Activated CD8-positive, alpha-beta T cell treated with anti-CD3 and anti-CD28 coated beads for 36 hours (primary cell): Measurements from ENCODE around the gene PRAMEF5. TPM values are rescaled to one million over a fixed set of nuclear protein-coding genes. Genes with fewer than 3 reads are reported as not detected.
"Not testable (repeated sequence)": the region's sequence is repeated elsewhere in the genome, so short reads cannot be mapped to it uniquely, and the experiment has no call there.

Source experiments
- ATAC-seq: fragments of 200-7000 bp; cut with Tn5 transposase; one replicate; pipeline ENCODE4 v1.10.0; 2021; ENCODE audit warnings: mild to moderate bottlenecking, moderate library complexity
- CTCF ChIA-PET: fragments of 350-600 bp; sonication (Branson Sonifier 250); formaldehyde crosslinking; loops from one replicate; lab custom pipeline; 2021; ENCODE audit warnings: antibody characterized with exemption; lab: Charles Lee
- POLR2A ChIA-PET: fragments of 350-600 bp; sonication (Branson Sonifier 250); formaldehyde crosslinking; loops from one replicate; lab custom pipeline; 2021; ENCODE audit warnings: antibody characterized with exemption; lab: Charles Lee
- DNase-seq: peaks from one replicate; pipeline ENCODE4 v3.0.0-alpha.2; 2020
- H3K27ac Mint-ChIP-seq: one replicate; pipeline ENCODE4 v1.8.0; 2021; ENCODE audit warnings: mild to moderate bottlenecking, mixed read lengths
- H3K27me3 Mint-ChIP-seq: one replicate; pipeline ENCODE4 v1.8.0; 2021; ENCODE audit warnings: mixed read lengths
- H3K36me3 Mint-ChIP-seq: one replicate; pipeline ENCODE4 v1.8.0; 2021; ENCODE audit warnings: low read depth, mixed read lengths
- H3K4me1 Mint-ChIP-seq: one replicate; pipeline ENCODE4 v1.8.0; 2021; ENCODE audit warnings: low read depth, mixed read lengths
- H3K4me3 Mint-ChIP-seq: one replicate; pipeline ENCODE4 v1.8.0; 2021; ENCODE audit warnings: mild to moderate bottlenecking, moderate library complexity, mixed read lengths
- H3K9me3 Mint-ChIP-seq: one replicate; pipeline ENCODE4 v1.8.0; 2021; ENCODE audit warnings: mixed read lengths
- intact Hi-C: fragments of 100-400 bp; cut with micrococcal nuclease; formaldehyde crosslinking; loops from one replicate; pipeline ENCODE4 v1.10.0; 2022
- total RNA-seq, 2 experiments: library from RNA; stranded (reverse); gene quantifications; one replicate each; pipeline ENCODE4 v1.2.3, GENCODE V29; 2021
- TF ChIP-seq, protein P1 (sequence below): fragments of 200-600 bp; IDR thresholded peaks from one replicate; pipeline ENCODE4 v1.8.0; 2022; ENCODE audit warnings: antibody characterized with exemption, mild to moderate bottlenecking

Gene PRAMEF5
- total RNA-seq, 2 experiments from 2014 or later = not detected

DNA sequence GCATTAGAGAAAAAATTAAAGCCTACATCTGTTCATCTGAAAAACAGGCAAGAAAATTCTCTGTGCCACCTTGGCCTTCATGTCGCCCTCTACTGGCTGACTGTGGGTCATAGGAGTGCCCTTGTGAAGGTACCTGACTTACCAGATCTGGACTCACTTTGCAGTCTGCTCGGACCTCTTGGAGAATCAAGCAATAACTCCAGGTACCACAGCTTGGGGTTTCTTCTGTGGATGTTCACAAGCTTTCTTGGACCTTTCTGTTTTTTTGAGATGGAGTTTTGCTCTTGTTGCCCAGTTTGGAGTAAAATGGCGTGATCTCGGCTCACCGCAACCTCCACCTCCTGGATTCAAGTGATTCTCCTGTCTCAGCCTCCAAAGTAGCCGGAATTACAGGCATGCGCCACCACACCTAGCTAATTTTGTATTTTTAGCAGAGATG is 25.6 kb upstream of the PRAMEF5 start:
- no peaks in the 10 kb centered on the region for H3K9me3 Mint-ChIP-seq
- POLR2A ChIA-PET = no interaction called here
- DNase-seq (peak; percentile 70), ATAC-seq (no peak)
- H3K27me3 Mint-ChIP-seq = peaks cover 4% of the 10 kb centered on the region
- TF ChIP-seq, protein P1, sequence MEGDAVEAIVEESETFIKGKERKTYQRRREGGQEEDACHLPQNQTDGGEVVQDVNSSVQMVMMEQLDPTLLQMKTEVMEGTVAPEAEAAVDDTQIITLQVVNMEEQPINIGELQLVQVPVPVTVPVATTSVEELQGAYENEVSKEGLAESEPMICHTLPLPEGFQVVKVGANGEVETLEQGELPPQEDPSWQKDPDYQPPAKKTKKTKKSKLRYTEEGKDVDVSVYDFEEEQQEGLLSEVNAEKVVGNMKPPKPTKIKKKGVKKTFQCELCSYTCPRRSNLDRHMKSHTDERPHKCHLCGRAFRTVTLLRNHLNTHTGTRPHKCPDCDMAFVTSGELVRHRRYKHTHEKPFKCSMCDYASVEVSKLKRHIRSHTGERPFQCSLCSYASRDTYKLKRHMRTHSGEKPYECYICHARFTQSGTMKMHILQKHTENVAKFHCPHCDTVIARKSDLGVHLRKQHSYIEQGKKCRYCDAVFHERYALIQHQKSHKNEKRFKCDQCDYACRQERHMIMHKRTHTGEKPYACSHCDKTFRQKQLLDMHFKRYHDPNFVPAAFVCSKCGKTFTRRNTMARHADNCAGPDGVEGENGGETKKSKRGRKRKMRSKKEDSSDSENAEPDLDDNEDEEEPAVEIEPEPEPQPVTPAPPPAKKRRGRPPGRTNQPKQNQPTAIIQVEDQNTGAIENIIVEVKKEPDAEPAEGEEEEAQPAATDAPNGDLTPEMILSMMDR = peak; percentile 64
- H3K4me3 Mint-ChIP-seq = no peak overlapping the region
- CTCF ChIA-PET = no interaction called here
- H3K36me3 Mint-ChIP-seq = no peaks in the 10 kb centered on the region
- no peak overlapping the region for H3K27ac Mint-ChIP-seq
- H3K4me1 Mint-ChIP-seq = no peaks in the 10 kb centered on the region
- intact Hi-C loops = no loop called here

DNA sequence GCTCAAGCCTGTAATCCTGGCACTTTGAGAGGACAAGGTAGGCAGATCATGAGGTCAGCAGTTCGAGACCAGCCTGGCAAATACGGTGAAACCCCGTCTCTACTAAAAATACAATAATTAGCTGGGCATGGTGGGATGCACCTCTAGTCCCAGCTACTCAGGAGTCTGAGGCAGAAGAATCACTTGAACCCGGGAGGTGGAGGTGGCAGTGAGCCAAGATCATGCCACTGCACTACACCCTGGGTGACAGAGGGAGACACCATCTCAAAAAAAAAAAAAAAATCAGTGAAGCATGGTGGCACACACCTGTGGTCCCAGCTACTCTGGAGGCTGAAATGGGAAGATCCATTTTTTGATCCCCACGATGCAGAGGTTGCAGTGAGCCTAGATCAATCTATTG is 23.9 kb upstream of the PRAMEF5 start:
- POLR2A ChIA-PET, intact Hi-C loops, H3K4me3 Mint-ChIP-seq, ATAC-seq, H3K4me1 Mint-ChIP-seq, H3K36me3 Mint-ChIP-seq, H3K27ac Mint-ChIP-seq, DNase-seq, CTCF ChIA-PET, H3K27me3 Mint-ChIP-seq, H3K9me3 Mint-ChIP-seq: not testable (repeated sequence)

DNA sequence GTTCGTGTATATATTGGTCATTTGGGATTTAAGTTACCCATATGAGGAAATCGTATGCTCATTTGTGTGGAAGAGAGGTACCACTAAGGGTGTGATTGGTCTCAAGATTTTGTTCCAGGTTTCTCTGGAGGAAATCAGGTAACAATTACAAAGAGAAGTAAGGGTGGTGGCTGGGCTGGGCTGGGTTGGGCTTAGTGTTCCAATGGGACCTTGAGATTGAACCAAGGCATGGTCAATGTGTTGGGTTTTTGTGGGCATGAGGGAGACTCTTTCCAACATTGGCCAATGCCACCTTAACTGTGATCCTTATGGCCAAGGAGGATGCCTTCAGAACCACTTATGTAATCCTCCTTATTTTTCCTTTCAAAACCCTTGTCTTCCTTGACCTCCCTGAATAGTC is 23.4 kb upstream of the PRAMEF5 start:
- DNase-seq, intact Hi-C loops, POLR2A ChIA-PET, H3K9me3 Mint-ChIP-seq, H3K4me1 Mint-ChIP-seq, H3K27ac Mint-ChIP-seq, H3K27me3 Mint-ChIP-seq, CTCF ChIA-PET, H3K36me3 Mint-ChIP-seq, ATAC-seq, H3K4me3 Mint-ChIP-seq: not testable (repeated sequence)

DNA sequence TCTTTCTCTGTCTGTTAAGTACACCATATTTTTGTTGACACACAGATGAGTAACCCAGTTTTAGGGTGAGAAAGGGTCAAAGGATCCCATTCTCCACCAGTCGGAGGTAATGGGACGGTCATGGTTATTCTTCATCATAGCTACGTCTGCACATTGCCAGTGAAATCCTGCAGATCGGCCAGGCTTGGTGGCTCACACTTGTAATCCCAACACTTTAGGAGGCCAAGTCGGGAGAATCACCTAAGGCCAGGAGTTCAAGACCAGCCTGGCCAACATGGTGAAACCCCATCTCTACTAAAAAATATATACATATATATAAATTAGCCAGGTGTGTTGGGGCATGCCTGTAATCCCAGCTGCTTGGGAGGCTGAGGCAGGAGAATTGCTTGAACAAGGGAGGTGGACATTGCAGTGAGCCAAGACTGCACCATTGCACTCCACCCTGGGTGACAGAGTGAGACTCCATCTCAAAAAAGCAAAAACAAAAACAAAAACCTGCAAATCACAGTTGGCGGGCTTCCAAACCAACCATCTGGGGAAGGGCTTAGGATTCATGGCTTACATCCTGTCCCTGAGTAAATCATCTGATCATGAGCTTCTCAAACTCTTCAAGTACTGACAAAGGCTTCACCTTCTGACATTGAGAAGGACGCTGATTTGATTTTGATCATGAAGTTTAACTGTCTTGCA is 22.8 kb upstream of the PRAMEF5 start:
- intact Hi-C loops, H3K27ac Mint-ChIP-seq, H3K36me3 Mint-ChIP-seq, DNase-seq, ATAC-seq, H3K9me3 Mint-ChIP-seq, H3K4me1 Mint-ChIP-seq, H3K27me3 Mint-ChIP-seq, H3K4me3 Mint-ChIP-seq, CTCF ChIA-PET, POLR2A ChIA-PET: not testable (repeated sequence)

DNA sequence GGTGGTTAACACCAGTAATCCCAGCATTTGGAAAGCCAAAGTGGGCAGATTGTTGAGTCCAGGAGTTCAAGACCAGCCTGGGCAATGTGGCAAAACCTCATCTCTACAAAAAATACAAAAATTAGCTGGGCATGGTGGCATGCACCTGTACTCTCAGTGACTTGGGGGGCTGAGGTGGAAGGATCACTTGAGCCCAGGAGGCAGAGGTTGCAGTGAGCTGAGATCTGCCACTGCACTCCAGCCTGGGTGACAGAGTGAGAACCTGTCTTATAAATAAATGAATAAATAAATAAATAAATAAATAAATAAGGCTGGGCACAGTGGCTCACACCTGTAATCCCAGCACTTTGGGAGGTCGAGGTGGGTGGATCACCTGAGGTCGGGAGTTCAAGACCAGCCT is 21.9 kb upstream of the PRAMEF5 start:
- CTCF ChIA-PET, H3K36me3 Mint-ChIP-seq, H3K9me3 Mint-ChIP-seq, H3K27me3 Mint-ChIP-seq, H3K4me1 Mint-ChIP-seq, POLR2A ChIA-PET, ATAC-seq, intact Hi-C loops, H3K4me3 Mint-ChIP-seq, DNase-seq, H3K27ac Mint-ChIP-seq: not testable (repeated sequence)

DNA sequence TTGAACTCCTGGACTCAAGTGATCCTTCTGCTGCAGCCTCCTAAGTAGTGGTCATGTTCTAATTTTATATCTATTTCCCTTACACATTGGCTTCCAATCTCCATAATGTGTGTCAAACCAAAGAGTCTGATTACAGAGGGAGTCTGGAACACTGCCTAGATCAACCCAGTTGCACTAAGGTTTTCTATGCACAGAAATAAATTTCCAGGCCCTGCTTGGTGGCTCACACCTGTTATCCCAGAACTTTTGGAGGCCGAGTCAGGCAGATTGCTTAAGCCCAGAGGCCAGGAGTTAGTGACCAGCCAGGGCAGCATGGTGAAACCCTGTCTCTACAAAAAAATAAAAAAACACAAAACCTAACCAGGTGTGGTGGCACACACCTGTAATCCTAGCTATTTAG is 19.9 kb upstream of the PRAMEF5 start:
- DNase-seq, intact Hi-C loops, H3K27ac Mint-ChIP-seq, H3K4me1 Mint-ChIP-seq, H3K9me3 Mint-ChIP-seq, H3K27me3 Mint-ChIP-seq, POLR2A ChIA-PET, H3K4me3 Mint-ChIP-seq, ATAC-seq, CTCF ChIA-PET, H3K36me3 Mint-ChIP-seq: not testable (repeated sequence)

DNA sequence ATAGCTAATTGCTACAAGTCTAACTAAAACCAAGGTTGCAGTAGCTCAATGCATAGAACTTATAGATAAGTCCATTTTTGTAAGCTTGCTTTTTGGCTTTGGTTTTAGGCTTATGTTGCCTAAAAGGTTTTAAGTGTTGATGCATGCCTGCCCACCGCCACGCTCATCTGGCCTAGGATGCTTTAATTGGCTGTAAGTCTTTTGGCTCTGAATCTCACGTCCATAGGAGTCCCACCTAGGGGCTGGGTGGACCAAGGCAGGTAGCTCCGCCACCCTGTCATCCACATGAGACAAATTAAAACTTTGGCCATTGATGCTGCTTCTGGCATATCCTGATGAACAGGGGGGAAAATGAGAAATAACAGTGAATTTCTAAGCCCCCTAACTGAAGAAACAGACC is 16.4 kb upstream of the PRAMEF5 start:
- H3K36me3 Mint-ChIP-seq = not testable (repeated sequence)

DNA sequence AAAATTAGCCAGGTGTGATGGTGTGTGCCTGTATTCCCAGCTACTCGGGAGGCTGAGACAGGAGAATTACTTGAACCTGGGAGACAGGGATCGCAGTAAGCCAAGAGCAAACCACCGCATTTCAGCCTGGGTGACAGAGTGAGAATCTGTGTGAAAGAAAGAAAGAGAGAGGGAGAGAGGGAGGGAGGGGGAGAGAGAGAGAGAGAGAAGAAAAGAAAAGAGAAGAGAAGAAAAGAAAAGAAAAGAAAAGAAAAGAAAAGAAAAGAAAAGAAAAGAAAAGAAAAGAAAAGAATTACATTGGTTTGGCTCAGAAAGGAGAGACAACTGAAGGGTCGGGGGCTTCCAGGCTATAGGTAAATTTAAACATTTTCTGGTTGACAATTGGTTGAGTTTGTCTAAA is 14.4 kb upstream of the PRAMEF5 start:
- ATAC-seq, H3K27ac Mint-ChIP-seq, CTCF ChIA-PET, DNase-seq, intact Hi-C loops, H3K27me3 Mint-ChIP-seq, H3K9me3 Mint-ChIP-seq, H3K4me3 Mint-ChIP-seq, H3K36me3 Mint-ChIP-seq, H3K4me1 Mint-ChIP-seq: not testable (repeated sequence)
- POLR2A ChIA-PET = interaction anchor here (0.6 kb wide), 1 partner anchor 553 kb away, joined by 3 read pairs; no protein-coding TSS in a partner anchor

More for the DNA sequence above, 16.4 kb upstream of the PRAMEF5 start:
- POLR2A ChIA-PET, H3K9me3 Mint-ChIP-seq, intact Hi-C loops, H3K4me3 Mint-ChIP-seq, CTCF ChIA-PET, H3K27ac Mint-ChIP-seq, H3K27me3 Mint-ChIP-seq, DNase-seq, H3K4me1 Mint-ChIP-seq, ATAC-seq: not testable (repeated sequence)

DNA sequence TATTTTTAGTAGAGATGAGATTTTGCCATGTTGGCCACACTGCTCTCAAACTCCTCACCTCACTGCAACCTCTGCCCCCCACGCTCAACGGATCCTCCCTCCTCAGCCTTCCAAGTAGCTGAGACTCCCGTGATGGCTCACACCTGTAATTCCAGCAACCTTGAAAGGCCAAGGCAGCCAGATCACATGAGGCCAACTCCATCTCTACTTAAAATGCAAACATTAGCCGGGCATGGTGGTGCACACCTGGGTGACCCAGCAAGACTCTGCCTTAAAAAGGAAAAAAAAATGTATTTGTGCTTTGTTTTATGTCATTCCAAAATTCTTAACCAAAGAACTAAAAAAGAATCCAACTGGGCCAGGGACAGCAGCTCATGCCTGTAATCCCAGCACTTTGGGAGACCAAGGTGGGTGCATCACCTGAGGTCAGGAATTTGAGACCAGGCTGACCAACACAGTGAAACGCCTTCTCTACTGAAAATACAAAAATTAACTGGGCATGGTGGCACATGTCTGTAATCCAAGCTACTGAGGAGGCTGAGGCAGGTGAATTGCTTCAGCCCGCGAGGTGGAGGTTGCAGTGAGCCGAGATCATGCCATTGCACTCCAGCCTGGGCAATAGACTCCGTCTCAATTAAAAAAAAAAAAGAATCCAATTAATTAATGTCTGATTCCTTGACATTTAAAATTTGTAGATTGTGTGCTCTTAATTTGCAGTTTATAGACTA is 10.3 kb upstream of the PRAMEF5 start:
- H3K9me3 Mint-ChIP-seq, H3K4me3 Mint-ChIP-seq, H3K27ac Mint-ChIP-seq, DNase-seq, ATAC-seq, H3K4me1 Mint-ChIP-seq, intact Hi-C loops, H3K27me3 Mint-ChIP-seq, H3K36me3 Mint-ChIP-seq, CTCF ChIA-PET: not testable (repeated sequence)
- POLR2A ChIA-PET = interaction anchor here (0.8 kb wide), 1 partner anchor 1340 kb away, joined by 3 read pairs; no protein-coding TSS in a partner anchor

DNA sequence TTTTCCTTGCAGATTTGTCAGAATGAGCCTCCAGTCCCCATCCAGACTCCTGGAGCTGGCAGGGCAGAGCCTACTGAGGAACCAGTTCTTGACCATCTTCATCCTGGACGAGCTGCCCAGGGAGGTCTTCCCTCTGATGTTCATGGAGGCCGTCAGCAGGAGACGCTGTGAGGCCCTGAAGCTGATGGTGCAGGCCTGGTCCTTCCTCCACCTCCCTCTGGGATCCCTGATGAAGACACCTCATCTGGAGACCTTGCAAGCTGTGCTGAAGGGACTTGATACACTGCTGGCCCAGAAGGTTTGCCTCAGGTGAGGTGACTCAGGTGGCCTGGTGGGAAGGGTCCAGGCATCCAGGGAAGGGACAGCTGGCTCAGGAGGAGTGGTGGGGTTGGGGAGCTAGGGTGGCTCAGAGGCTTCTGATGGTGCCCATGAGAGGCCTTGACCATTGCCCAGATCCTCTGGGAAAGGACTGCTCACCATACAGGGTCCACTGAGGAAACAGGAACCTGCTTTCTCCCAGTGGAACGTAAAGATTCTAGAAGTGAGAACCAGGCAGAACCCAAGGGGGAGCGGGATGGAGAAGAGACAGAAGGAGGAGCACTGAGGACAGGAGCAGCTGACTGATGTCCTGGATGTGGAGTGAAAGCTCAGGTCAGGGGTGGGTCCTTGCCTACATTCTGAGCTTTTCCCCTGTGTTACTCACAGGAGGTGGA is 8.0 kb upstream of the PRAMEF5 start:
- H3K36me3 Mint-ChIP-seq, H3K27me3 Mint-ChIP-seq, H3K27ac Mint-ChIP-seq, CTCF ChIA-PET, intact Hi-C loops, H3K4me1 Mint-ChIP-seq, ATAC-seq, DNase-seq, H3K4me3 Mint-ChIP-seq, H3K9me3 Mint-ChIP-seq, POLR2A ChIA-PET: not testable (repeated sequence)

DNA sequence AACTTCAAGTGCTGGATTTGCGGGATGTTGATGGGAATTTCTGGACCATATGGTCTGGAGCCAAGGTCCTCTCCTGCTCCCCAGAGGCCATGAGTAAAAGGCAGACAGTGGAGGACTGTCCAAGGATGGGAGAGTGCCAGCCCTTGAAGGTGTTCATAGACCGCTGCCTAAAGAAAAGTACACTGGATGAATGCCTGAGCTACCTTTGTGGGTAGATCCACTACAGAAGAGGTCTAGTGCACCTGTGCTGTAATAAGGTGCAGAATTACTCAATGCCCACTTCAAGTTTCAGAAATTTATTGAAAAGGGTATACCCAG is 7.5 kb upstream of the PRAMEF5 start:
- H3K27ac Mint-ChIP-seq = not testable (repeated sequence)

More for the DNA sequence above, 7.5 kb upstream of the PRAMEF5 start:
- H3K27me3 Mint-ChIP-seq, CTCF ChIA-PET, intact Hi-C loops, H3K4me1 Mint-ChIP-seq, DNase-seq, H3K4me3 Mint-ChIP-seq, POLR2A ChIA-PET, ATAC-seq, H3K9me3 Mint-ChIP-seq, H3K36me3 Mint-ChIP-seq: not testable (repeated sequence)
